AG09309 (cell line): Measurements from ENCODE around the gene SLC25A20.

ENCODE experiments used
- DNase-seq: peaks from one replicate; pipeline ENCODE4 v3.0.0-alpha.2; 2010; ENCODE audit warnings: low read depth
- H3K4me3 ChIP-seq: 2 replicates; pipeline ENCODE4 v1.5.1; 2011; ENCODE audit warnings: mild to moderate bottlenecking, low read depth, low read length, moderate library complexity; ENCODE audit not compliant: control insufficient read depth
- TF ChIP-seq, protein P1 (sequence below): IDR thresholded peaks from 2 replicates; pipeline ENCODE4 v1.5.1; 2011; ENCODE audit warnings: mild to moderate bottlenecking, low read depth, low read length, inconsistent platforms; ENCODE audit not compliant: insufficient read depth, control insufficient read depth; ENCODE audit errors: missing control alignments

SLC25A20 gene

GRCh38 chr3:48934333-48934991, 35.8 kb upstream of the SLC25A20 start:
- TF ChIP-seq, protein P1, sequence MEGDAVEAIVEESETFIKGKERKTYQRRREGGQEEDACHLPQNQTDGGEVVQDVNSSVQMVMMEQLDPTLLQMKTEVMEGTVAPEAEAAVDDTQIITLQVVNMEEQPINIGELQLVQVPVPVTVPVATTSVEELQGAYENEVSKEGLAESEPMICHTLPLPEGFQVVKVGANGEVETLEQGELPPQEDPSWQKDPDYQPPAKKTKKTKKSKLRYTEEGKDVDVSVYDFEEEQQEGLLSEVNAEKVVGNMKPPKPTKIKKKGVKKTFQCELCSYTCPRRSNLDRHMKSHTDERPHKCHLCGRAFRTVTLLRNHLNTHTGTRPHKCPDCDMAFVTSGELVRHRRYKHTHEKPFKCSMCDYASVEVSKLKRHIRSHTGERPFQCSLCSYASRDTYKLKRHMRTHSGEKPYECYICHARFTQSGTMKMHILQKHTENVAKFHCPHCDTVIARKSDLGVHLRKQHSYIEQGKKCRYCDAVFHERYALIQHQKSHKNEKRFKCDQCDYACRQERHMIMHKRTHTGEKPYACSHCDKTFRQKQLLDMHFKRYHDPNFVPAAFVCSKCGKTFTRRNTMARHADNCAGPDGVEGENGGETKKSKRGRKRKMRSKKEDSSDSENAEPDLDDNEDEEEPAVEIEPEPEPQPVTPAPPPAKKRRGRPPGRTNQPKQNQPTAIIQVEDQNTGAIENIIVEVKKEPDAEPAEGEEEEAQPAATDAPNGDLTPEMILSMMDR, result no peak
- no peak overlapping the region for H3K4me3 ChIP-seq
- no peak for DNase-seq

DNA sequence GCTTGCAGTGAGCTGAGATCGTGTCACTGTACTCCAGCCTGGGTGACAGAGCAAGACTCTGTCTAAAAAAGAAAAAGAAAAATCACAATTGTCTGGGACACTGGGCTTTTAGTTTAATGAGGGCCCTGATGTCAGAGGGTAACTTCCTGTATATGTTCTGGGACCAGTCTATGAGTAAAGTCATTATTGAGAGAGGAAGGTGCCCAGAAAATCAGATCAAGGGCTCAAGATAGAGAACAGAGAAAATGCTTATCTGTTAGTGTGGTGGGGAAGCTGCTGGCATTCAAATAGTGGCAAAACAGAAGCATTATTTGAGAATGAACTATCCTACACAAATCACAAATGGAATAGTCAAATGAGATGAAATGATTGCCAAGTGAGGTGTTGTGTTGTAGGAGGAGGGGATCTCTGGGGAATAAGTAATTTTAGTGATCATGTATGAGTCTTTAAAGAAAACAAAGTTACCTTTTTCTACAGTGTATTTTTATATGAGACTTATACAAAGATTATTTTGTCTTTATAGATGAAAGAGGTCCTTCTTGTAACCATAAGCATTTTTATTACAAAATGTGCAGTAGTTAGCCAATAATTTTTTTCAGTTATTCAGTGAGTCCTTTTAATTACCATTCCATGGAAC, 33.4 kb upstream of the SLC25A20 start:
- TF ChIP-seq, protein P1, result no peak
- no peak overlapping the region for H3K4me3 ChIP-seq
- DNase-seq, result no peak

DNA sequence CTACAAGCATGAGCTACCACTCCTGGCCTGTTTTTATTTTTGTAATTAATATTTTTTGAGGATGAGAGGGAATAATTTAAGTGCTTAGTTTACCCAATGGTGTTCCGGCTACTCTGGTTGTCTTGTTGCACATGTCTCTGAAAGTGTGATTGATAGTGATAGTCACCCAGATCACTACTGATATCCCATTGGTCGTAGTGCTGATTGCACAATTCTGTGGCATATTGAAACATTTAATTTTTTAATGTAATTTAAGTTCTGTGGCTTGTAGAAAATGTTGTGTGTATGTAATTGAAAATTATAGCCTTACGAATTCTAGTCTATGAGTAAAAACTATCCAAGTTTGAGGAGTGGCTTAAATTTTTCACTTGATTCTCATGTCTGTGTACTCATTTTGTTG, 31.9 kb upstream of the SLC25A20 start:
- DNase-seq, result no peak
- no peak overlapping the region for H3K4me3 ChIP-seq
- TF ChIP-seq, protein P1, result no peak

DNA sequence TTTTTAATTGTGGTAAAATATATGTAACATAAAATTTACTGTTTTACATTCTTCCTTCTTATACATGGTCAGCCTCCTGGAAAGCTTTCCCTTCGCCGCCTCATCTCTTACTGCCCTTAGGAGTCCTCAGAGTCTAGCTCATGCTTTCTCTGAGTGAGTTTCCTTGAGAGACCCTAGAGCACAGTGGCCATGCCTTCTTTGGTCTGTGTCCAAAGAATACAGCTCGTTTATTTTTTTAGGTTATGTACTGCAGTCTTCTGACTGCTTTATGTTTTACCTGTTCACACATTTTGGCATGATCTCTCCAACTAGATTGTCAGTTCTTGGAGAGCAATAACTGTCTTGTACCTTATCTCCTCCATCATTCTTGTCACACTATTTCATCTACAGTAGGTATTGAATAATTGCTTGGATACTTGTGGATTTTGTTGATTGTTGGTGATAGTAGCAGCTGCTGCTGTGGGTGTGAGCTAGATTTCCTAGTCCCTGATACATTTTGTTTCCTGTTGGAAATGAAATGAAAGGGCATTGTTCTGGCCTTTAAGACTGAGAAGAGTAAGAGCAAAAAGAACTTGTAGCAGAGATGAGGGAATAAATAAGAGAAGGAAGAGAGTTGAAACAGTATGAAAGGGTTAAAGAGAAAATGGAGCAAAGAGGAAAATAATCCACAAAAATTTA, 30.8 kb upstream of the SLC25A20 start:
- TF ChIP-seq, protein P1, result no peak
- no peak overlapping the region for H3K4me3 ChIP-seq
- DNase-seq, result no peak

DNA sequence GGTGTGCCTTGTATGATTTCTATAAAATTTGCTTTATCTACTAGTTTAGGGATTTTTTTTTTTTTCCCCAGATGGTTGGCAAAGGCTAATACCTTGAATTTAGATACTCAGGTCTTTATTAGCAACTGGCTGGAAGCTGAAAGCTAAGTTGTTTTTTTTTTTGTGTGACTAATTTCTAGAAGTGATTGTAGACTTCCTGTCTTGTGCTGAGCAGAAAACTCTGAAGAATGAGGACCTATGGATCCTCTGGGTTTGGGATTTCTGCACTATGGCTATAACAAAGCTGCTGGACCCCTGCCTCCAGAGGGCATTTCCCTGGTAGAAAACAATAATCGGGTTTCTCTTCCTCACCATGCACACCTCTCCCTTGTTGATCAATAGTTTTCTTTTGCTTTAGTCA, 30.0 kb upstream of the SLC25A20 start:
- no peak for DNase-seq
- no peak overlapping the region for H3K4me3 ChIP-seq
- TF ChIP-seq, protein P1, result no peak

- TF ChIP-seq, protein P1, result no peak
- no peak overlapping the region for H3K4me3 ChIP-seq
- DNase-seq, result no peak
Observed at GRCh38 chr3:48927928-48928327, 29.2 kb upstream of the SLC25A20 start.
